K562 (cell line): Measurements from ENCODE around the gene ARFIP2. TPM values are rescaled to one million over a fixed set of nuclear protein-coding genes. Genes with fewer than 3 reads are reported as not detected.

ENCODE experiments used
- ATAC-seq: fragments of 200-7000 bp; cut with Tn5 transposase; 3 replicates; pipeline ENCODE4 v1.9.1; 2020; ENCODE audit warnings: moderate library complexity
- BruUV-seq: library from RNA; stranded (reverse); fragments of 400-500 nt; replicated peaks from 2 replicates; lab custom pipeline; 2021; lab: Mats Ljungman, UMichigan
- CTCF ChIA-PET: fragments of 300-600 bp; formaldehyde crosslinking; extraction: SDS; loops from one replicate; lab custom pipeline; 2021; ENCODE audit warnings: low intra/inter-chr PET ratio; lab: Yijun Ruan, JAX
- POLR2A ChIA-PET: fragments of 300-600, 350-650 bp; sonication (Branson Sonifier 250); formaldehyde crosslinking; extraction: SDS; loops from one replicate; lab custom pipeline; 2021; ENCODE audit warnings: antibody characterized with exemption, inconsistent platforms; lab: Yijun Ruan, JAX
- DNase-seq, 4 experiments: peaks; one replicate each; pipeline versions ENCODE4 v3.0.0 to v3.0.0-alpha.2; 2011 to 2018; ENCODE audit warnings: low spot score in 3 of 4, mixed read lengths in 3 of 4; ENCODE audit errors: extremely low read depth in 1 of 4
- FAIRE-seq: peaks from 2 replicates; lab custom pipeline; 2011; peaks lifted over from hg19 to GRCh38; lab: Jason Lieb, UNC
- H2AFZ ChIP-seq: 2 replicates; pipeline ENCODE4 v1.6.0; 2011; ENCODE audit warnings: low read depth, low read length, control low read depth, inconsistent platforms
- H3K27ac ChIP-seq: fragments of 200-600 bp; 3 replicates; pipeline ENCODE4 v1.8.0; 2011; ENCODE audit warnings: low read depth, mild to moderate bottlenecking, control low read depth, inconsistent platforms, low read length, moderate library complexity, mixed read lengths; ENCODE audit errors: extremely low read depth
- H3K27me3 ChIP-seq, 2 experiments: fragments of 300-600 bp in 1 of 2; 2 replicates in 1 of 2; 3 replicates in 1 of 2; pipeline versions ENCODE4 v1.6.0 to v1.8.0; 2011; ENCODE audit warnings: inconsistent platforms in 2 of 2, low read length in 2 of 2, mild to moderate bottlenecking in 1 of 2, mixed read lengths in 1 of 2, moderate library complexity in 1 of 2; ENCODE audit not compliant: control insufficient read depth in 2 of 2, insufficient read depth in 2 of 2
- H3K36me3 ChIP-seq: fragments of 300-600 bp; 3 replicates; pipeline ENCODE4 v1.8.0; 2011; ENCODE audit warnings: mild to moderate bottlenecking, low read length, inconsistent platforms; ENCODE audit not compliant: control insufficient read depth, insufficient read depth
- H3K4me1 ChIP-seq, 2 experiments: fragments of 200-600 bp in 1 of 2; replicated peaks in 1 of 2; 2 replicates in 1 of 2; 3 replicates in 1 of 2; pipeline versions ENCODE4 v1.5.1 to v1.8.0; 2011; ENCODE audit warnings: inconsistent platforms in 2 of 2, low read length in 2 of 2, mild to moderate bottlenecking in 1 of 2, mixed read lengths in 1 of 2, moderate library complexity in 1 of 2; ENCODE audit not compliant: control insufficient read depth in 2 of 2, insufficient read depth in 2 of 2
- H3K4me2 ChIP-seq: 2 replicates; pipeline ENCODE4 v1.6.1; 2011; ENCODE audit warnings: low read length, control low read depth, inconsistent platforms, mixed read lengths; ENCODE audit not compliant: insufficient read depth
- H3K4me3 ChIP-seq: fragments of 200-600 bp; sonication (generic), shearing (Covaris generic); 2 replicates; pipeline ENCODE4 v1.5.1; 2016; ENCODE audit warnings: control low read depth, inconsistent platforms
- H3K79me2 ChIP-seq: fragments of 200-600 bp; 3 replicates; pipeline ENCODE4 v1.8.0; 2011; ENCODE audit warnings: low read length, inconsistent platforms; ENCODE audit not compliant: control insufficient read depth, insufficient read depth
- H3K9ac ChIP-seq, 2 experiments: 2 replicates each; pipeline versions ENCODE4 v1.6.0 to v1.6.1; 2011; ENCODE audit warnings: low read depth in 2 of 2, low read length in 2 of 2, control low read depth in 1 of 2, inconsistent platforms in 1 of 2, mild to moderate bottlenecking in 1 of 2, mixed read lengths in 1 of 2; ENCODE audit not compliant: insufficient read depth in 1 of 2
- H3K9me1 ChIP-seq: one replicate; pipeline ENCODE4 v1.6.0; 2011; ENCODE audit warnings: inconsistent platforms, mild to moderate bottlenecking, low read length, moderate library complexity; ENCODE audit not compliant: control insufficient read depth, insufficient read depth
- H3K9me3 ChIP-seq: replicated peaks from 2 replicates; pipeline ENCODE4 v1.5.1; 2011; ENCODE audit warnings: low read depth, low read length, inconsistent platforms; ENCODE audit not compliant: control insufficient read depth, insufficient read depth
- H4K20me1 ChIP-seq: replicated peaks from 2 replicates; pipeline ENCODE4 v1.6.1; 2011; ENCODE audit warnings: low read length, inconsistent platforms, mixed read lengths; ENCODE audit not compliant: control insufficient read depth, insufficient read depth
- CBFA2T3 ChIP-seq: fragments of 450-650 bp; IDR thresholded peaks from 2 replicates; pipeline ENCODE4 v1.6.1; 2017
- ELK3 ChIP-seq: fragments of 450-650 bp; formaldehyde crosslinking; IDR thresholded peaks from 2 replicates; pipeline ENCODE4 v1.4.0; 2020; ENCODE audit warnings: mild to moderate bottlenecking
- FIP1L1 ChIP-seq: fragments of 200-400 bp; formaldehyde crosslinking; IDR thresholded peaks from 2 replicates; pipeline ENCODE4 v1.6.1; 2018; ENCODE audit warnings: mild to moderate bottlenecking, low read depth, low read length; ENCODE audit not compliant: poor library complexity, severe bottlenecking
- GABPB1 ChIP-seq: sonication (generic); formaldehyde crosslinking; IDR thresholded peaks from 2 replicates; pipeline ENCODE4 v1.8.0; 2022; ENCODE audit warnings: mild to moderate bottlenecking, missing genetic modification reagents
- GATA2 ChIP-seq: sonication (generic); formaldehyde crosslinking; IDR thresholded peaks from 2 replicates; pipeline ENCODE4 v1.4.0; 2020; ENCODE audit warnings: mild to moderate bottlenecking, missing genetic modification reagents
- HINFP ChIP-seq: fragments of 450-650 bp; conservative IDR thresholded peaks from 2 replicates; pipeline ENCODE4 v1.6.1; 2016; ENCODE audit warnings: missing genetic modification characterization, low read depth, mild to moderate bottlenecking, control low read depth, missing compliant biosample characterization
- LCOR ChIP-seq: sonication (generic); formaldehyde crosslinking; IDR thresholded peaks from 2 replicates; pipeline ENCODE4 v1.8.0; 2022; ENCODE audit warnings: mild to moderate bottlenecking, missing genetic modification reagents
- MITF ChIP-seq: IDR thresholded peaks from 2 replicates; pipeline ENCODE4 v1.6.1; 2014; ENCODE audit warnings: antibody characterized with exemption
- SMAD4 ChIP-seq: fragments of 250-450 bp; sonication (Bioruptor Pico); conservative IDR thresholded peaks from 2 replicates; pipeline ENCODE4 v1.8.0; 2021; ENCODE audit warnings: inconsistent platforms, mild to moderate bottlenecking, moderate library complexity
- SPI1 ChIP-seq: IDR thresholded peaks from 2 replicates; pipeline ENCODE4 v1.6.1; 2011; ENCODE audit warnings: low read depth, low read length, control low read depth, borderline replicate concordance
- SRSF3 ChIP-seq: fragments of 200-400 bp; formaldehyde crosslinking; IDR thresholded peaks from 2 replicates; pipeline ENCODE4 v1.6.1; 2016; ENCODE audit warnings: mild to moderate bottlenecking, low read length, moderate library complexity; ENCODE audit not compliant: insufficient read depth
- SRSF7 ChIP-seq: fragments of 200-400 bp; formaldehyde crosslinking; optimal IDR thresholded peaks from 2 replicates; pipeline ENCODE3; 2017; ENCODE audit warnings: mild to moderate bottlenecking, low read depth, low read length
- STAT5A ChIP-seq: IDR thresholded peaks from 2 replicates; pipeline ENCODE4 v1.6.1; 2012; ENCODE audit warnings: low read length, inconsistent platforms, borderline replicate concordance
- WHSC1 ChIP-seq: IDR thresholded peaks from one replicate; pipeline ENCODE4 v1.6.1; 2012; ENCODE audit warnings: low read length, control low read depth, inconsistent platforms
- ZBTB12 ChIP-seq: fragments of 250-450 bp; sonication (Bioruptor Pico); IDR thresholded peaks from 2 replicates; pipeline ENCODE4 v1.4.0; 2020
- ZNF395 ChIP-seq: fragments of 200-800 bp; sonication (Bioruptor generic); IDR thresholded peaks from 2 replicates; pipeline ENCODE4 v1.6.1; 2017; ENCODE audit warnings: missing genetic modification characterization, missing compliant biosample characterization
- WGBS: fragments of 100-300 bp; shearing (Covaris generic); methylation state at CpG from one replicate; pipeline ENCODE4 v1.1.6; 2016; ENCODE audit warnings: low coverage, mixed read lengths; ENCODE audit not compliant: insufficient coverage; ENCODE audit errors: missing lambda C conversion rate; 5-methylcytosine and 5-hydroxymethylcytosine counted together
- in situ Hi-C: fragments of 300-500 bp; cut with MboI; formaldehyde crosslinking; loops from 4 replicates; pipeline ENCODE4 v1.15.0; 2018; ENCODE audit warnings: inconsistent platforms, mixed read lengths
- intact Hi-C: fragments of 100-400 bp; cut with micrococcal nuclease; formaldehyde crosslinking; loops from 2 replicates; pipeline ENCODE4 v1.14.2; 2022
- polyA plus RNA-seq, 8 experiments: library from polyadenylated mRNA; depleted of rRNA in 4 of 8; stranded (reverse) in 5 of 8; unstranded in 3 of 8; fragments of >200 nt; fragmentation: Nextera tagmentation in 2 of 8; fragmentation: Illumina TruSeq in 1 of 8; extraction: Ambion mirVana in 2 of 8; extraction: Trizol in 1 of 8; gene quantifications; 2 replicates each; pipeline versions ENCODE4 v1.2.1 to v1.2.3, GENCODE V29; 2011 to 2014; ENCODE audit warnings: inconsistent platforms in 1 of 8, missing spikeins in 1 of 8
- total RNA-seq, 7 experiments: library from RNA; depleted of rRNA in 6 of 7; stranded (reverse); fragments of >200 nt in 6 of 7; fragmentation: Illumina TruSeq in 2 of 7; extraction: Trizol in 2 of 7; gene quantifications; 2 replicates each; pipeline versions ENCODE4 v1.2.1 to v1.2.3, GENCODE V29; 2011 to 2021; ENCODE audit warnings: low replicate concordance in 1 of 7

Gene ARFIP2
- total and polyA plus RNA-seq, 9 of the 15 experiments (the other 6 are each of a cell fraction or from before 2014, with no cell fraction given), result 11.8 to 74.1 (median 41.0) TPM

GRCh38 chr11:6474413-6474792 lies 6.7 kb downstream of the ARFIP2 start:
- no peaks in the 10 kb centered on the region for H4K20me1 ChIP-seq
- H3K79me2 ChIP-seq, result peaks cover 7% of the 10 kb centered on the region; the same call in 2 of the 3 replicates
- H3K9me1 ChIP-seq, result no peaks in the 10 kb centered on the region
- no peaks in the 10 kb centered on the region for H3K9me3 ChIP-seq
- WGBS, result 25% methylated on average over 7 of the region's 7 CpGs
- H3K27me3 ChIP-seq, result no peaks in the 10 kb centered on the region
- H3K4me3 ChIP-seq, result peak overlapping the region; percentile 65
- no peak for FAIRE-seq
- H3K9ac ChIP-seq, result peak overlapping the region; percentile 58 to 88; a peak in 3 of 4 replicates
- H3K4me2 ChIP-seq, result peak overlapping the region; percentile 72
- ChIA-PET CTCF (no interaction called here), POLR2A (interaction anchor here (0.6 to 2.7 kb wide), 6 partner anchors 10 to 969 kb away, joined by 3 to 12 read pairs (median 4); partner anchors contain the start of gene DNHD1)
- in situ Hi-C loops (no loop called here), intact Hi-C loops (loop anchor here (2.0 kb wide), 1 partner anchor 128 kb away; the partner anchor contains the start of genes ILK and RRP8)
- peak overlapping the region; percentile 41 for H3K27ac ChIP-seq
- DNase-seq, result no peak
- BruUV-seq, result no TSS peak
- peaks cover 14 to 15% of the 10 kb centered on the region in 2 experiments; a peak in 4 of 5 replicates for H3K4me1 ChIP-seq
- peak overlapping the region; percentile 76 for H2AFZ ChIP-seq
- peaks cover 33% of the 10 kb centered on the region; the same call in 2 of the 3 replicates for H3K36me3 ChIP-seq
- ATAC-seq, result no peak; the same call in 1 of the 3 replicates
- no peak for TF ChIP-seq GABPB1
- TF ChIP-seq ZNF395 (CRISPR knock-in tag), result 0 out of 2 replicates have a peak, but pooled peaks have one; percentile 47
- TF ChIP-seq MITF, result no peak
- TF ChIP-seq GATA2, result no peak
- TF ChIP-seq HINFP (tag), result no peak
- no peak for TF ChIP-seq SRSF7
- no peak for TF ChIP-seq ZBTB12 (CRISPR knock-in tag)
- TF ChIP-seq LCOR, result peak; percentile 62; the same call in 1 of the 2 replicates
- no peak for TF ChIP-seq ELK3
- TF ChIP-seq SMAD4, result 0 out of 2 replicates have a peak, but pooled peaks have one; percentile 9
- TF ChIP-seq STAT5A, result no peak
- TF ChIP-seq SPI1, result no peak
- no peak for TF ChIP-seq FIP1L1
- no peak for TF ChIP-seq SRSF3
- TF ChIP-seq WHSC1, result no peak
- no peak for TF ChIP-seq CBFA2T3
